HEK293 (cell line): ENCODE results near the gene ZNF771.

ENCODE experiments used
- HOXD13 ChIP-seq: sonication (generic); formaldehyde crosslinking; IDR thresholded peaks from 2 replicates; pipeline ENCODE4 v1.8.0; 2022; ENCODE audit warnings: missing genetic modification reagents, borderline replicate concordance
- KLF17 ChIP-seq: fragments of 450-650 bp; formaldehyde crosslinking; IDR thresholded peaks from 2 replicates; pipeline ENCODE4 v1.5.1; 2016; ENCODE audit warnings: missing biosample characterization, missing genetic modification characterization
- PRDM10 ChIP-seq: fragments of 450-650 bp; formaldehyde crosslinking; IDR thresholded peaks from 2 replicates; pipeline ENCODE4 v1.5.1; 2016; ENCODE audit warnings: missing biosample characterization, missing genetic modification characterization
- ZBTB8A ChIP-seq: fragments of 450-650 bp; formaldehyde crosslinking; IDR thresholded peaks from 2 replicates; pipeline ENCODE4 v1.5.1; 2016; ENCODE audit warnings: missing biosample characterization, missing genetic modification characterization
- ZNF112 ChIP-seq: fragments of 450-650 bp; formaldehyde crosslinking; IDR thresholded peaks from 2 replicates; pipeline ENCODE4 v1.5.0; 2017; ENCODE audit warnings: missing biosample characterization, missing genetic modification characterization
- ZNF114 ChIP-seq: fragments of 450-650 bp; formaldehyde crosslinking; IDR thresholded peaks from 2 replicates; pipeline ENCODE4 v1.5.0; 2017; ENCODE audit warnings: missing biosample characterization, missing genetic modification characterization
- ZNF146 ChIP-seq: fragments of 450-650 bp; formaldehyde crosslinking; IDR thresholded peaks from 2 replicates; pipeline ENCODE4 v1.5.1; 2016; ENCODE audit warnings: missing biosample characterization, missing genetic modification characterization
- ZNF174 ChIP-seq: fragments of 450-650 bp; formaldehyde crosslinking; IDR thresholded peaks from 2 replicates; pipeline ENCODE4 v1.5.0; 2017; ENCODE audit warnings: missing biosample characterization, mild to moderate bottlenecking, missing genetic modification characterization
- ZNF184 ChIP-seq: fragments of 450-650 bp; IDR thresholded peaks from 2 replicates; pipeline ENCODE4 v1.5.1; 2018; ENCODE audit warnings: missing biosample characterization, mild to moderate bottlenecking, missing genetic modification characterization
- ZNF37A ChIP-seq: fragments of 450-650 bp; IDR thresholded peaks from 2 replicates; pipeline ENCODE4 v1.5.1; 2018; ENCODE audit warnings: missing biosample characterization, missing genetic modification characterization
- ZNF391 ChIP-seq: fragments of 450-650 bp; formaldehyde crosslinking; IDR thresholded peaks from 2 replicates; pipeline ENCODE4 v1.5.1; 2016; ENCODE audit warnings: low read depth, missing biosample characterization, missing genetic modification characterization, borderline replicate concordance
- ZNF416 ChIP-seq: fragments of 450-650 bp; formaldehyde crosslinking; IDR thresholded peaks from 2 replicates; pipeline ENCODE4 v1.5.1; 2016; ENCODE audit warnings: missing biosample characterization, missing genetic modification characterization
- ZNF501 ChIP-seq: fragments of 450-650 bp; formaldehyde crosslinking; IDR thresholded peaks from 2 replicates; pipeline ENCODE4 v1.5.1; 2016; ENCODE audit warnings: missing biosample characterization, missing genetic modification characterization
- ZNF580 ChIP-seq: fragments of 450-650 bp; formaldehyde crosslinking; IDR thresholded peaks from 2 replicates; pipeline ENCODE4 v1.5.1; 2016; ENCODE audit warnings: missing biosample characterization, missing genetic modification characterization
- ZNF639 ChIP-seq: fragments of 450-650 bp; formaldehyde crosslinking; IDR thresholded peaks from 2 replicates; pipeline ENCODE4 v1.5.1; 2016; ENCODE audit warnings: missing biosample characterization, missing genetic modification characterization
- ZNF76 ChIP-seq: fragments of 450-650 bp; formaldehyde crosslinking; IDR thresholded peaks from 2 replicates; pipeline ENCODE4; 2016; ENCODE audit warnings: low read depth, missing biosample characterization, missing genetic modification characterization, borderline replicate concordance
- ZNF777 ChIP-seq: fragments of 450-650 bp; formaldehyde crosslinking; IDR thresholded peaks from 2 replicates; pipeline ENCODE4 v1.5.1; 2017; ENCODE audit warnings: missing biosample characterization, missing genetic modification characterization, borderline replicate concordance
- TF ChIP-seq, protein P1 (sequence below): fragments of 450-650 bp; formaldehyde crosslinking; IDR thresholded peaks from 2 replicates; pipeline ENCODE4 v1.5.1; 2016; ENCODE audit warnings: missing biosample characterization, missing genetic modification characterization
- TF ChIP-seq, protein P2 (sequence below): fragments of 450-650 bp; formaldehyde crosslinking; IDR thresholded peaks from 2 replicates; pipeline ENCODE4 v1.5.1; 2016; ENCODE audit warnings: missing biosample characterization, missing genetic modification characterization

ZNF771 gene

DNA sequence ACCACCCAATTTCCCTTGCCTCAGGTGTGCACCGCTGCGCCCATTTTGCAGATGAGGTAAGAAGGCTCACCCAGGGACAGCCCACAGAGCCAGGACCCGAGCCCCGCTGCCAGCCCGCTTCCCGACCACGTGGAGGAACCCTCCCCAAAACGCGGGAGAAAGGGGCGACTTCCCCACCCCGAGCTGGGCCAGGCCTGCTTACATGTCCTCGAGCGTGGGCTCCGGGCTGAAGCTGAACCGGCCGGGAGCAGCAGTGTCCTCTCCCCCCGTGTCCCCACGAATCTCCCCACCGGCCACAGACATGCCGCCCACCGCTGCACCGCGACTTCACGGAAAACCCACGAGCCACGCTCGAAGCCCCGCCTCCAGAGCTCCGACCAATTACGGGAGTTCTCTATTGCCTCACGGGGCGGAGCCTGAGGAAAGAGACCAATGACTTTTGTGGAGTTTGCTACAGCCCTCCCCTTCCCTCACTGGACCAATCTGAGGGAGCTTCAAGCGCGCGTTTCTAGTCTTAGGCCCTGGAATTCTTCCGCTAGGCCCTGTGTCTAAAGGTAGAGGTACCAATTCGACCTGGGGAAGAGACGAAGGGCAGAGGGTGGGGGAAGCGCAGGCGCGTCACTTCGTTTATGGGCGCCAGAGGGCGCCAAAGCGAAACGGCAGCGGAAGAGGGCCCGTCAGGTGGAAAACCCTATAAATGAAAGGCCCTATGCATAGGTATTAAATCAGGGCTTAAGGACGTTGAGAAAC, 22.4 kb downstream of the ZNF771 start, which contains the start of gene DCTPP1 (continued):
- no peak for TF ChIP-seq ZNF112
- TF ChIP-seq, protein P1, sequence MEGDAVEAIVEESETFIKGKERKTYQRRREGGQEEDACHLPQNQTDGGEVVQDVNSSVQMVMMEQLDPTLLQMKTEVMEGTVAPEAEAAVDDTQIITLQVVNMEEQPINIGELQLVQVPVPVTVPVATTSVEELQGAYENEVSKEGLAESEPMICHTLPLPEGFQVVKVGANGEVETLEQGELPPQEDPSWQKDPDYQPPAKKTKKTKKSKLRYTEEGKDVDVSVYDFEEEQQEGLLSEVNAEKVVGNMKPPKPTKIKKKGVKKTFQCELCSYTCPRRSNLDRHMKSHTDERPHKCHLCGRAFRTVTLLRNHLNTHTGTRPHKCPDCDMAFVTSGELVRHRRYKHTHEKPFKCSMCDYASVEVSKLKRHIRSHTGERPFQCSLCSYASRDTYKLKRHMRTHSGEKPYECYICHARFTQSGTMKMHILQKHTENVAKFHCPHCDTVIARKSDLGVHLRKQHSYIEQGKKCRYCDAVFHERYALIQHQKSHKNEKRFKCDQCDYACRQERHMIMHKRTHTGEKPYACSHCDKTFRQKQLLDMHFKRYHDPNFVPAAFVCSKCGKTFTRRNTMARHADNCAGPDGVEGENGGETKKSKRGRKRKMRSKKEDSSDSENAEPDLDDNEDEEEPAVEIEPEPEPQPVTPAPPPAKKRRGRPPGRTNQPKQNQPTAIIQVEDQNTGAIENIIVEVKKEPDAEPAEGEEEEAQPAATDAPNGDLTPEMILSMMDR (tag by site-specific recombination) = peak; percentile 99
- peak; percentile 90 for TF ChIP-seq PRDM10 (tag by site-specific recombination)
- no peak for TF ChIP-seq ZNF76 (tag by site-specific recombination)
- TF ChIP-seq ZNF391 = peak; percentile 92
- no peak for TF ChIP-seq ZNF37A (tag by site-specific recombination)
- TF ChIP-seq HOXD13 (CRISPR knock-in tag) = peak; percentile 77; the same call in 1 of the 2 replicates
- no peak for TF ChIP-seq ZNF416 (tag by site-specific recombination)
- TF ChIP-seq KLF17 (tag by site-specific recombination) = peak; percentile 76; the same call in 1 of the 2 replicates
- TF ChIP-seq ZNF114 (tag by site-specific recombination) = no peak
- TF ChIP-seq ZNF174 (tag by site-specific recombination) = no peak
- TF ChIP-seq ZNF580 (tag by site-specific recombination) = peak; percentile 70
- TF ChIP-seq, protein P2, sequence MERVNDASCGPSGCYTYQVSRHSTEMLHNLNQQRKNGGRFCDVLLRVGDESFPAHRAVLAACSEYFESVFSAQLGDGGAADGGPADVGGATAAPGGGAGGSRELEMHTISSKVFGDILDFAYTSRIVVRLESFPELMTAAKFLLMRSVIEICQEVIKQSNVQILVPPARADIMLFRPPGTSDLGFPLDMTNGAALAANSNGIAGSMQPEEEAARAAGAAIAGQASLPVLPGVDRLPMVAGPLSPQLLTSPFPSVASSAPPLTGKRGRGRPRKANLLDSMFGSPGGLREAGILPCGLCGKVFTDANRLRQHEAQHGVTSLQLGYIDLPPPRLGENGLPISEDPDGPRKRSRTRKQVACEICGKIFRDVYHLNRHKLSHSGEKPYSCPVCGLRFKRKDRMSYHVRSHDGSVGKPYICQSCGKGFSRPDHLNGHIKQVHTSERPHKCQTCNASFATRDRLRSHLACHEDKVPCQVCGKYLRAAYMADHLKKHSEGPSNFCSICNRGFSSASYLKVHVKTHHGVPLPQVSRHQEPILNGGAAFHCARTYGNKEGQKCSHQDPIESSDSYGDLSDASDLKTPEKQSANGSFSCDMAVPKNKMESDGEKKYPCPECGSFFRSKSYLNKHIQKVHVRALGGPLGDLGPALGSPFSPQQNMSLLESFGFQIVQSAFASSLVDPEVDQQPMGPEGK = peak; percentile 81
- 0 out of 2 replicates have a peak, but pooled peaks have one; percentile 59 for TF ChIP-seq ZNF146
- peak; percentile 94 for TF ChIP-seq ZBTB8A (tag by site-specific recombination)
- peak; percentile 78 for TF ChIP-seq ZNF501 (tag by site-specific recombination)
- TF ChIP-seq ZNF184 (tag by site-specific recombination) = 0 out of 2 replicates have a peak, but pooled peaks have one; percentile 20
- TF ChIP-seq ZNF777 (tag by site-specific recombination) = 0 out of 2 replicates have a peak, but pooled peaks have one; percentile 25
- TF ChIP-seq ZNF639 = peak; percentile 72
